Esophagus squamous epithelium (tissue), 5 donors: ENCODE results near the gene ANTXR1. TPM values are rescaled to one million over a fixed set of nuclear protein-coding genes. Genes with fewer than 3 reads are reported as not detected.

Experiments used
- DNase-seq: peaks from one replicate; lab custom pipeline; 2025; lab: John Stamatoyannopoulos, UW
- H3K27ac ChIP-seq, 4 donors: fragments of 200-600 bp; sonication (generic); one replicate each; pipeline ENCODE4 v1.5.1; 2016 to 2019; ENCODE audit warnings: mild to moderate bottlenecking in 1 of 4
- H3K27me3 ChIP-seq, 4 donors: fragments of 200-600 bp; sonication (generic); 1 replicate in 3 of 4; 2 replicates in 1 of 4; pipeline versions ENCODE4 v1.5.1 to v1.6.0; 2017 to 2021; ENCODE audit warnings: antibody characterized with exemption in 1 of 4
- H3K36me3 ChIP-seq, 3 donors: fragments of 200-600 bp; sonication (generic); one replicate each; pipeline ENCODE4 v1.5.1; 2016 to 2019
- H3K4me1 ChIP-seq, 3 donors: fragments of 200-600 bp; sonication (generic); one replicate each; pipeline ENCODE4 v1.5.1; 2017 to 2019
- H3K4me3 ChIP-seq, 4 donors: fragments of 200-600 bp; sonication (generic); 1 replicate in 3 of 4; 2 replicates in 1 of 4; pipeline ENCODE4 v1.5.1; 2016 to 2019; ENCODE audit warnings: mild to moderate bottlenecking in 2 of 4, moderate library complexity in 1 of 4
- H3K9me3 ChIP-seq, 3 donors: fragments of 200-600 bp; sonication (generic); one replicate each; pipeline ENCODE4 v1.5.1; 2016 to 2019
- CTCF ChIP-seq, 6 experiments: fragments of 450-650 bp in 4 of 6; fragments of 200-600 bp in 2 of 6; sonication (generic) in 2 of 6; IDR thresholded peaks; one replicate each; pipeline ENCODE4 v1.5.1; 2016 to 2019; ENCODE audit warnings: antibody characterized with exemption in 6 of 6, mild to moderate bottlenecking in 4 of 6, moderate library complexity in 4 of 6
- POLR2A ChIP-seq, 4 donors: fragments of 450-650 bp; IDR thresholded peaks; one replicate each; pipeline ENCODE4 v1.6.1; 2017; ENCODE audit warnings: antibody characterized with exemption in 4 of 4, mild to moderate bottlenecking in 4 of 4, moderate library complexity in 3 of 4
- WGBS, 2 donors: methylation state at CpG; one replicate each; pipeline ENCODE4 v1.1.5; 2018; 5-methylcytosine and 5-hydroxymethylcytosine counted together
- intact Hi-C: fragments of 100-400 bp; cut with DNase I; formaldehyde crosslinking; loops from one replicate; pipeline ENCODE4 v1.15.0; 2022
- total RNA-seq, 4 donors: library from RNA; depleted of rRNA; stranded (reverse); fragments of >200 nt; gene quantifications; one replicate each; pipeline ENCODE4 v1.1.0, GENCODE V29; 2016
- donor health status: DM: yes; HTN: yes; CAD: no.

Gene ANTXR1
- total RNA-seq, 4 donors from 2014 or later: 7.8 to 50.9 (median 17.3) TPM

GRCh38 chr2:69162057-69162456, 149.1 kb downstream of the ANTXR1 start:
- H3K4me1 ChIP-seq: peaks cover 18 to 68% (median 43%) of the 10 kb centered on the region in 3 donors
- TF ChIP-seq POLR2A (IDR thresholded peaks at IDR 0.05): no peak
- TF ChIP-seq CTCF (IDR thresholded peaks at IDR 0.05): no peak
- H3K27me3 ChIP-seq: no peaks in the 10 kb centered on the region
- no peak overlapping the region for H3K4me3 ChIP-seq
- peaks cover 0 to 4% (median 0%) of the 10 kb centered on the region in 3 donors for H3K36me3 ChIP-seq
- intact Hi-C loops: no loop called here
- H3K27ac ChIP-seq: peak overlapping the region in 2 of 4 donors; percentile 69 to 72
- no peaks in the 10 kb centered on the region for H3K9me3 ChIP-seq
- DNase-seq: no peak

- intact Hi-C loops: no loop called here
- H3K9me3 ChIP-seq: no peaks in the 10 kb centered on the region
- no peak for TF ChIP-seq CTCF (IDR thresholded peaks at IDR 0.05)
- no peak for TF ChIP-seq POLR2A (IDR thresholded peaks at IDR 0.05)
- peaks cover 22 to 79% (median 43%) of the 10 kb centered on the region in 3 donors for H3K4me1 ChIP-seq
- H3K4me3 ChIP-seq: no peak overlapping the region
- H3K27me3 ChIP-seq: no peaks in the 10 kb centered on the region
- WGBS, 2 donors: 1 to 12% methylated on average over 6 of the region's 6 CpGs
- peak overlapping the region; percentile 23 to 73 (median 70) for H3K27ac ChIP-seq
- no peaks in the 10 kb centered on the region for H3K36me3 ChIP-seq
- DNase-seq: no peak
Observed at GRCh38 chr2:69163109-69163508, 150.1 kb downstream of the ANTXR1 start.

- 76 to 90% methylated on average over 7 of the region's 7 CpGs for WGBS, 2 donors
- Histone ChIP-seq H3K4me1 (peaks cover 22 to 83% (median 43%) of the 10 kb centered on the region in 3 donors), H3K27me3 (no peaks in the 10 kb centered on the region), H3K4me3 (no peak overlapping the region), H3K36me3 (no peaks in the 10 kb centered on the region), H3K9me3 (no peaks in the 10 kb centered on the region), H3K27ac (peak overlapping the region; percentile 23 to 73 (median 70))
- intact Hi-C loops: no loop called here
- TF ChIP-seq CTCF (IDR thresholded peaks at IDR 0.05) (no peak), POLR2A (IDR thresholded peaks at IDR 0.05) (no peak)
- DNase-seq: no peak
Observed at GRCh38 chr2:69163556-69163955, 150.6 kb downstream of the ANTXR1 start.

- DNase-seq: no peak
- Histone ChIP-seq H3K27me3 (no peaks in the 10 kb centered on the region), H3K9me3 (no peaks in the 10 kb centered on the region), H3K36me3 (no peaks in the 10 kb centered on the region), H3K27ac (peak overlapping the region; percentile 15 to 73 (median 70)), H3K4me1 (peaks cover 22 to 88% (median 47%) of the 10 kb centered on the region in 3 donors), H3K4me3 (no peak overlapping the region)
- 63 to 75% methylated on average over 8 of the region's 8 CpGs for WGBS, 2 donors
- intact Hi-C loops: no loop called here
- TF ChIP-seq CTCF (IDR thresholded peaks at IDR 0.05) (no peak), POLR2A (IDR thresholded peaks at IDR 0.05) (no peak)
Observed at GRCh38 chr2:69164061-69164778, 151.2 kb downstream of the ANTXR1 start.

GRCh38 chr2:69165091-69165880, 152.3 kb downstream of the ANTXR1 start:
- Histone ChIP-seq H3K4me1 (peaks cover 22 to 88% (median 39%) of the 10 kb centered on the region in 3 donors), H3K27me3 (no peaks in the 10 kb centered on the region), H3K36me3 (no peaks in the 10 kb centered on the region), H3K4me3 (no peak overlapping the region), H3K9me3 (no peaks in the 10 kb centered on the region), H3K27ac (peak overlapping the region in 3 of 4 donors; percentile 69 to 73 (median 72))
- WGBS, 2 donors: 61 to 74% methylated on average over 10 of the region's 10 CpGs
- no peak for DNase-seq
- intact Hi-C loops: no loop called here
- TF ChIP-seq CTCF (IDR thresholded peaks at IDR 0.05): no peak
- TF ChIP-seq POLR2A (IDR thresholded peaks at IDR 0.05): no peak
